DMS79 treated with DMSO at 0.1 percent for 48 hours (cell line): ENCODE data around the gene COQ10B.
"Not testable (repeated sequence)": the region's sequence is repeated elsewhere in the genome, so short reads cannot be mapped to it uniquely, and the experiment has no call there.

Source experiments
- DNase-seq: peaks from one replicate; lab custom pipeline; 2025; lab: John Stamatoyannopoulos, UW

COQ10B gene

GRCh38 chr2:197453123-197453913 lies at the start of gene COQ10B:
COQ10B (plus strand) TSS chr2:197453552; CDS start chr2:197453561, 9 bp downstream.
- DNase-seq: peak; percentile 97

GRCh38 chr2:197405582-197405981 lies 47.8 kb upstream of the COQ10B start:
- DNase-seq: no peak

GRCh38 chr2:197414039-197414438 lies 39.3 kb upstream of the COQ10B start:
- DNase-seq: no peak

- DNase-seq: no peak
Measured at GRCh38 chr2:197414515-197414914, 38.8 kb upstream of the COQ10B start.

GRCh38 chr2:197416268-197416667 lies 37.1 kb upstream of the COQ10B start:
- DNase-seq: no peak

- no peak for DNase-seq
Measured at GRCh38 chr2:197419438-197419837, 33.9 kb upstream of the COQ10B start.

GRCh38 chr2:197423307-197423706 lies 30.0 kb upstream of the COQ10B start:
- no peak for DNase-seq

- DNase-seq: no peak
Measured at GRCh38 chr2:197425550-197425949, 27.8 kb upstream of the COQ10B start.

GRCh38 chr2:197426723-197427603 lies 26.4 kb upstream of the COQ10B start:
- no peak for DNase-seq

- no peak for DNase-seq
Measured at GRCh38 chr2:197427986-197428385, 25.4 kb upstream of the COQ10B start.

GRCh38 chr2:197431858-197432257 lies 21.5 kb upstream of the COQ10B start:
- no peak for DNase-seq

GRCh38 chr2:197432527-197432926 lies 20.8 kb upstream of the COQ10B start:
- DNase-seq: not testable (repeated sequence)

- no peak for DNase-seq
Measured at GRCh38 chr2:197433780-197434438, 19.4 kb upstream of the COQ10B start.

GRCh38 chr2:197434541-197435513 lies 18.5 kb upstream of the COQ10B start, which contains the start of gene SF3B1:
SF3B1 (minus strand) TSS chr2:197435028; CDS start chr2:197434999, 29 bp downstream.
- peak; percentile 94 for DNase-seq

- DNase-seq: peak; percentile 35
Measured at GRCh38 chr2:197435598-197436420, 17.5 kb upstream of the COQ10B start.

- DNase-seq: no peak
Measured at GRCh38 chr2:197437380-197437779, 16.0 kb upstream of the COQ10B start.

GRCh38 chr2:197442857-197443256 lies 10.5 kb upstream of the COQ10B start:
- no peak for DNase-seq

- DNase-seq: no peak
Measured at GRCh38 chr2:197445746-197446145, 7.6 kb upstream of the COQ10B start.

GRCh38 chr2:197446844-197447243 lies 6.5 kb upstream of the COQ10B start:
- no peak for DNase-seq

GRCh38 chr2:197450465-197450864 lies 2.9 kb upstream of the COQ10B start:
- DNase-seq: peak; percentile 61
